Ovary (tissue), 10 donors: ENCODE data around the gene ZNF234. TPM values are rescaled to one million over a fixed set of nuclear protein-coding genes. Genes with fewer than 3 reads are reported as not detected.

Experiments
- DNase-seq, 5 donors: peaks; one replicate each; pipeline ENCODE4 v3.0.0-alpha.2; 2019 to 2020
- H3K27ac ChIP-seq, 2 donors: fragments of 200-600 bp; one replicate each; pipeline versions ENCODE4 v1.5.1 to v1.8.0; 2019 to 2022
- H3K27me3 ChIP-seq: fragments of 200-600 bp; one replicate; pipeline ENCODE4 v1.8.0; 2022
- H3K36me3 ChIP-seq: fragments of 200-600 bp; sonication (generic); one replicate; pipeline ENCODE4 v1.5.1; 2019
- H3K4me1 ChIP-seq: one replicate; pipeline ENCODE4 v1.8.1; 2013; ENCODE audit warnings: mild to moderate bottlenecking, moderate library complexity; ENCODE audit not compliant: insufficient read depth
- H3K4me3 ChIP-seq: fragments of 200-600 bp; sonication (generic); one replicate; pipeline ENCODE4 v1.5.1; 2017
- H3K9me3 ChIP-seq, 2 donors: fragments of 200-600 bp in 1 of 2; sonication (generic) in 1 of 2; one replicate each; pipeline versions ENCODE4 v1.5.1 to v1.8.1; 2013 to 2019; ENCODE audit warnings: mild to moderate bottlenecking in 1 of 2, moderate library complexity in 1 of 2
- EP300 ChIP-seq: sonication (generic); formaldehyde crosslinking; IDR thresholded peaks from one replicate; pipeline ENCODE4 v1.6.1; 2017; ENCODE audit warnings: antibody characterized with exemption
- POLR2A ChIP-seq: fragments of 450-650 bp; IDR thresholded peaks from one replicate; pipeline ENCODE4 v1.6.1; 2017; ENCODE audit warnings: antibody characterized with exemption, mild to moderate bottlenecking, moderate library complexity
- WGBS, 3 donors: extraction: QIAGEN DNeasy Blood & Tissue Kit in 1 of 3; methylation state at CpG; one replicate each; pipeline versions ENCODE4 v1.1.5 to v1.1.7; 2013 to 2017; 5-methylcytosine and 5-hydroxymethylcytosine counted together
- intact Hi-C, 4 donors: fragments of 100-400 bp; cut with DNase I; formaldehyde crosslinking; loops; one replicate each; pipeline versions ENCODE4 v1.11.0 to v1.15.1; 2022 to 2023
- long read RNA-seq, 3 donors: library from polyadenylated mRNA in 2 of 3; unstranded in 2 of 3; transcript quantifications; one replicate each; pipeline ENCODE4 v2.0.0 and lab custom pipeline, GENCODE V29; 2021 to 2026
- polyA plus RNA-seq, 2 donors: library from polyadenylated mRNA; stranded (reverse); fragments of 200-250 nt in 1 of 2; fragments of 350-450 nt in 1 of 2; fragmentation: Illumina TruSeq in 1 of 2; extraction: RNeasy Lipid Tissue Mini Kit (QIAGEN cat#74804) in 1 of 2; gene quantifications; one replicate each; pipeline ENCODE4 v1.2.3, GENCODE V29; 2013 to 2014
- total RNA-seq, 7 donors: library from RNA; depleted of rRNA in 2 of 7; stranded (reverse); fragments of >200 nt in 2 of 7; fragmentation: NEBNext Ultra II Directional in 3 of 7; extraction: Animal tissue kit (Norgen Biotek cat#: 25700) in 3 of 7; gene quantifications; one replicate each; pipeline versions ENCODE4 v1.1.0 to v1.2.4, GENCODE V29; 2016 to 2023
- TF ChIP-seq, protein P1 (sequence below), 3 donors: fragments of 450-650 bp in 2 of 3; fragments of 200-600 bp in 1 of 3; IDR thresholded peaks; one replicate each; pipeline versions ENCODE4 v1.5.1 to v1.8.0; 2016 to 2022; ENCODE audit warnings: antibody characterized with exemption in 3 of 3, mild to moderate bottlenecking in 1 of 3
- donor health status: DM: no; HTN: no; CAD: no; lungs with moderate emphysema.
- donor health status: DM: no; HTN: no; CAD: no.
- donor health status: Bipolar disorder and iron deficiency.
- donor health status: DM: yes; HTN: yes; CAD: no.
- donor health status: DM: no; HTN: no; CAD: no.
- donor health status: DM: yes; HTN: yes; CAD: no.

Gene ZNF234
- total RNA-seq (10 to 100 TPM in 5 of 7 donors, 1 to 10 TPM in 2; 5.5 to 14.4 (median 11.3) TPM), polyA plus RNA-seq (1 to 10 TPM; 4.2 to 8.5 TPM)
- long read RNA-seq, donor 1, full-length matches to known transcripts = 21 of 36 reads
- long read RNA-seq, donor 1, partial matches to known transcripts = 4 of 36 reads
- long read RNA-seq, donor 1, other reads (novel, unspliced or antisense) = 11 of 36 reads
- long read RNA-seq, donor 2, full-length matches to known transcripts = 1 of 1 reads
- long read RNA-seq, donor 2, partial matches to known transcripts = 0 of 1 reads
- long read RNA-seq, donor 2, other reads (novel, unspliced or antisense) = 0 of 1 reads
- long read RNA-seq, donor 3, full-length matches to known transcripts = 8 of 14 reads
- long read RNA-seq, donor 3, partial matches to known transcripts = 2 of 14 reads
- long read RNA-seq, donor 3, other reads (novel, unspliced or antisense) = 4 of 14 reads

- Histone ChIP-seq H3K27me3 (no peaks in the 10 kb centered on the region), H3K4me3 (peak within 1 kb of the TSS; percentile 70)
- intact Hi-C loops = no loop called here
Observed at GRCh38 chr19:44141191-44142058, at the start of gene ZNF234. ZNF234 (plus strand) TSS chr19:44141554; CDS start chr19:44144633, 3,079 bp downstream.

GRCh38 chr19:44092108-44092507, 49.2 kb upstream of the ZNF234 start:
- no peak for DNase-seq
- intact Hi-C loops = no loop called here
- TF ChIP-seq, protein P1, sequence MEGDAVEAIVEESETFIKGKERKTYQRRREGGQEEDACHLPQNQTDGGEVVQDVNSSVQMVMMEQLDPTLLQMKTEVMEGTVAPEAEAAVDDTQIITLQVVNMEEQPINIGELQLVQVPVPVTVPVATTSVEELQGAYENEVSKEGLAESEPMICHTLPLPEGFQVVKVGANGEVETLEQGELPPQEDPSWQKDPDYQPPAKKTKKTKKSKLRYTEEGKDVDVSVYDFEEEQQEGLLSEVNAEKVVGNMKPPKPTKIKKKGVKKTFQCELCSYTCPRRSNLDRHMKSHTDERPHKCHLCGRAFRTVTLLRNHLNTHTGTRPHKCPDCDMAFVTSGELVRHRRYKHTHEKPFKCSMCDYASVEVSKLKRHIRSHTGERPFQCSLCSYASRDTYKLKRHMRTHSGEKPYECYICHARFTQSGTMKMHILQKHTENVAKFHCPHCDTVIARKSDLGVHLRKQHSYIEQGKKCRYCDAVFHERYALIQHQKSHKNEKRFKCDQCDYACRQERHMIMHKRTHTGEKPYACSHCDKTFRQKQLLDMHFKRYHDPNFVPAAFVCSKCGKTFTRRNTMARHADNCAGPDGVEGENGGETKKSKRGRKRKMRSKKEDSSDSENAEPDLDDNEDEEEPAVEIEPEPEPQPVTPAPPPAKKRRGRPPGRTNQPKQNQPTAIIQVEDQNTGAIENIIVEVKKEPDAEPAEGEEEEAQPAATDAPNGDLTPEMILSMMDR (IDR thresholded peaks at IDR 0.05) = no peak
- TF ChIP-seq POLR2A = no peak
- H3K4me1 ChIP-seq = peaks cover 4% of the 10 kb centered on the region
- H3K27ac ChIP-seq = no peak overlapping the region
- H3K9me3 ChIP-seq = no peaks in the 10 kb centered on the region
- H3K27me3 ChIP-seq = no peaks in the 10 kb centered on the region
- WGBS, 3 donors = 56 to 72% (median 69%) methylated on average over 4 of the region's 4 CpGs
- H3K4me3 ChIP-seq = no peak overlapping the region
- H3K36me3 ChIP-seq = no peaks in the 10 kb centered on the region

More at GRCh38 chr19:44141191-44142058, at the start of gene ZNF234:
- TF ChIP-seq POLR2A (no peak), EP300 (no peak)
- 0 to 1% (median 0%) methylated on average over 45 to 52 of the region's 52 CpGs for WGBS, 3 donors
- H3K9me3 ChIP-seq = no peaks in the 10 kb centered on the region
- H3K27ac ChIP-seq = peak within 1 kb of the TSS; percentile 22 to 61
- peaks cover 3% of the 10 kb centered on the region for H3K4me1 ChIP-seq
- no peaks in the 10 kb centered on the region for H3K36me3 ChIP-seq
- DNase-seq = peak; percentile 78 to 86 (median 83)

DNA sequence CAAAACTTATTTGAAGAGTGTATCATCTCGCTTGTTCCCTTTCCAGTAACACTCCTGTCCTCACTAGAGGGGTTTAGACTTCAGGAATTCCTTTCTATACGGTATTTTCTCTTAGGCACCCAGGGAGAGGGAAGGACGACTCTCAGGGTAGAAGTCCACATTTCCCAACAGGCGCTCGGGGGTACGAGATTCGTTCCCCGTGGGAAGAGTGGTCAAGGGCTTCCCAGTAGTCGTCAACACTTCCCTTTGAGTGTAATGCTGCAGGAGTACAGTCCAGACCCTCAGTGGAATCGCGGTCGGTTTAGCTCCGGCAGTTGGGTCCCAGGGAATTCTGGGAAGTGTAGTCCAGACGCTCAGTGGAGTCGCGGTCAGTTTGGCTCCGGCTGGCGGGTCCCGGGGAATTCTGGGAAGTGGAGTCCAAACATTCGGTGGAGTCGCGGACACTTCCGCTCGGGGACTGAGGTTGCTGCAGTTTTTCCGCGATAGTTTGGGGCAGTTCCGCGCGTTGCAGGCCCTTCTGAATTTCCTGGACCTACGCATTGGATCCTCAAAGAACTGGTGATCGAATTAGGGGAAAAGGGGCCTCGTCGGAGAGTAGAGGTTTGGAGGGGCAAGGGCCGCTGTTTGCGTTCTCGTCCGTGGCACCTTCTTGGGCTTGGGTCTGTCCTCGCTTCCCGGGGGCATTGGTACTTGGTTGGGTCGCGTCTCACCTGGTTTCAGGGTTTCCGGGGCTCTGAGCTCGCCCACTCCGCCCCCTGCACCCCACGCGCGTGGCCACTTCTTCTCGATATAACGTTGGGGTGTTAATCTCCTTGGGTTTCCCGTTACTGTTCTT, 47.2 kb upstream of the ZNF234 start, which contains the start of gene ZNF224:
Gene ZNF224 (plus strand): TSS at position 431 of the 835 bp plus-strand sequence. CDS start 3,513 bp downstream, outside the sequence.
- Histone ChIP-seq H3K27me3 (no peaks in the 10 kb centered on the region), H3K9me3 (no peaks in the 10 kb centered on the region), H3K27ac (peak within 1 kb of the TSS in 1 of 2 donors; percentile 34), H3K4me3 (peak within 1 kb of the TSS; percentile 86), H3K4me1 (peaks cover 6% of the 10 kb centered on the region), H3K36me3 (no peaks in the 10 kb centered on the region)
- WGBS, 3 donors = 0 to 1% (median 0%) methylated on average over 50 of the region's 50 CpGs
- TF ChIP-seq POLR2A = peak; percentile 35
- TF ChIP-seq, protein P1 (IDR thresholded peaks at IDR 0.05) = no peak
- no peak for TF ChIP-seq EP300
- intact Hi-C loops = no loop called here
- peak; percentile 88 to 90 (median 89) for DNase-seq

GRCh38 chr19:44107751-44108150, 33.6 kb upstream of the ZNF234 start:
- H3K27me3 ChIP-seq = no peaks in the 10 kb centered on the region
- TF ChIP-seq EP300 = no peak
- TF ChIP-seq, protein P1 (IDR thresholded peaks at IDR 0.05) = no peak
- TF ChIP-seq POLR2A = no peak
- peaks cover 4% of the 10 kb centered on the region for H3K4me1 ChIP-seq
- peaks cover 2% of the 10 kb centered on the region for H3K36me3 ChIP-seq
- DNase-seq = no peak
- intact Hi-C loops = no loop called here
- H3K27ac ChIP-seq = no peak overlapping the region
- peaks cover 0 to 38% of the 10 kb centered on the region in 2 donors for H3K9me3 ChIP-seq
- 94 to 98% (median 97%) methylated on average over 3 of the region's 3 CpGs for WGBS, 3 donors
- H3K4me3 ChIP-seq = no peak overlapping the region
